Measurements from ENCODE around the gene MANF.
A peak's percentile ranks its signal among the peaks of the same experiment; 100 is the strongest.
"Not testable (repeated sequence)": the region's sequence is repeated elsewhere in the genome, so short reads cannot be mapped to it uniquely, and the experiment has no call there.

MANF gene

DNA sequence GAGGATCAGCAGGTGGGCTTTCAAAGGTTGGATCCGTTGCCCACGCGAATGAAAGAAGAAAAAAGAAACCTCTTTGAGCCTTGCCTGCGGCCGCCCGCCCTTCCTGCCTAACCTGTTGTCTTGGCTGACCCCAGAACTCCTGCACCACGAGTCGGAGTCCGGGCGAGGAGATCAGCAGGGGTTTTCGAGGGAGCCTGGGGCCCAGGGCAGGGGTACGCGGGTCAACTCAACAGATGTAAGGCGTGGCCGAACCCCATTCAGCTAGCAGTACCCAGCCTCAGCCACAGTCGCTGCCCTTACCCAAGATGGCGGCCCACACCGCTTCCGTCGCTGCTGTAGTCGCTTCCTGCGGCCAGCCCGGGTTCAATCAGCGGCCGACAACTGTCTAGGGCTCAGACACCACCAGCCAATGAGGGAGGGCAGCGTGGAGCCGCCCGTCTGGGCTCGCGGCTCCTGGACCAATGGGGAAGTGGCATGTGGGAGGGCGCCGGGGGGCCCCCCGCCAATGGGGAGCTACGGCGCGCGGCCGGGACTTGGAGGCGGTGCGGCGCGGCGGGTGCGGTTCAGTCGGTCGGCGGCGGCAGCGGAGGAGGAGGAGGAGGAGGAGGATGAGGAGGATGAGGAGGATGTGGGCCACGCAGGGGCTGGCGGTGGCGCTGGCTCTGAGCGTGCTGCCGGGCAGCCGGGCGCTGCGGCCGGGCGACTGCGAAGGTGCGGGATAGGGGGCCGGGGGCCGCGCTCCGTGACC lies at the start of gene MANF:
Gene MANF, plus strand, starts transcription at position 566 of the 748 bp plus-strand sequence. Its CDS starts 52 bp downstream, at position 618.
- DNase-seq = peak; percentile 97

DNA sequence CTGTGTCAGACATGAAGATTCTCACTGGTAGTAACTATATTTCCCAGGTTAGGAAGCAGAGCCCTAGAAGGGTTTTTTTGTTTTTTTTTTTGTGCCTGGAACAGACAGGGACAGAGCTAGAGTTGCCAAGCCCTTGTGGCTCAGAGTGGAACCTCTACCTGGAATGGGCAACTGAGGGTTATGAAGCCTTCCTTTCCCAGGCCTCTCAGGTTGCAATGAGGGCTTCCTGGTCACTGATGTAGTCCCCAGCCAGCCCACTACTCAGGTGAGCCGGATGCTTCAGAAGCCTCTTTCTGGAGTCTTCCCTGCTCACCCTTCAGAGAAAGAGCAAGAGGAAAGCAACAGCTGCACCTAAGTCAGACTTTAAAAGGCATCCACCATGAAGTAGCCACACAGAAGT lies 48.8 kb upstream of the MANF start:
- DNase-seq = no peak

DNA sequence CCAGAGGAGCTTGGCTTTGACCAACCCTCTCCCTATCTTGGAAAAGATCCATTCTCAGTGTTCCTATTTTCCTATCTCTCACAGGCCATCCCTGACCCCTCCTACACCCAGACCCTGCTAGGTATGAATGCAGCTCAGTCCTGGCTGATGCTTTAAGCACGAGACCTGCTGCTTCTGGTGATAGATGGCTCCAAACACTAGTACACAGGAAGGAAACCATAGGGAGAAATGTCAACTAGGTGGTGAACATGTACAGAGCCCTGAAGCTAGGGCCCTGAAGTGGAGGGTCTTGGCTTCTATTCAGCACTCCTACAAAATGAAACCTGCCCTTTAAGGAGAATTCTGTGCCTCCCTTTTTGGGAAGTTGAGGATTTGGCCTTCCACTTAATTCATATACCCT lies 47.4 kb upstream of the MANF start:
- DNase-seq = no peak

DNA sequence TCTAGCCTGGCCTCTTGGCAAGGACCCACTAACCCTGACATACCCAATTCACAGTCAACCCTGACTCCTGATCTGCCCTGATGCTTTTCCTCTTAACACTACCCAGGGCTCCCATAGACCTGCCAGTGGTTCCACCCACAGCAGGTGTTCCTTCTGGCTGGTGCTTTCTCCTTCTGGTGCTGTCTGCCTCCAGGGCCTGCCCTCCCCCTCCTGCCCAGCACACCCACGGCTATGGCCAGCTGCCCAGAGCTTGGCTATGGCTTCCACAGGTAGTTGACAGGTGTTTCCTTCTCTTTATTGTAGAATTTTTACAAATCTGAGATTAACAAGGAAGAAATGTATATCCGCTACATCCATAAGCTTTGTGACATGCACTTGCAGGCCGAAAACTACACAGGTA lies 46.5 kb upstream of the MANF start:
- no peak for DNase-seq

DNA sequence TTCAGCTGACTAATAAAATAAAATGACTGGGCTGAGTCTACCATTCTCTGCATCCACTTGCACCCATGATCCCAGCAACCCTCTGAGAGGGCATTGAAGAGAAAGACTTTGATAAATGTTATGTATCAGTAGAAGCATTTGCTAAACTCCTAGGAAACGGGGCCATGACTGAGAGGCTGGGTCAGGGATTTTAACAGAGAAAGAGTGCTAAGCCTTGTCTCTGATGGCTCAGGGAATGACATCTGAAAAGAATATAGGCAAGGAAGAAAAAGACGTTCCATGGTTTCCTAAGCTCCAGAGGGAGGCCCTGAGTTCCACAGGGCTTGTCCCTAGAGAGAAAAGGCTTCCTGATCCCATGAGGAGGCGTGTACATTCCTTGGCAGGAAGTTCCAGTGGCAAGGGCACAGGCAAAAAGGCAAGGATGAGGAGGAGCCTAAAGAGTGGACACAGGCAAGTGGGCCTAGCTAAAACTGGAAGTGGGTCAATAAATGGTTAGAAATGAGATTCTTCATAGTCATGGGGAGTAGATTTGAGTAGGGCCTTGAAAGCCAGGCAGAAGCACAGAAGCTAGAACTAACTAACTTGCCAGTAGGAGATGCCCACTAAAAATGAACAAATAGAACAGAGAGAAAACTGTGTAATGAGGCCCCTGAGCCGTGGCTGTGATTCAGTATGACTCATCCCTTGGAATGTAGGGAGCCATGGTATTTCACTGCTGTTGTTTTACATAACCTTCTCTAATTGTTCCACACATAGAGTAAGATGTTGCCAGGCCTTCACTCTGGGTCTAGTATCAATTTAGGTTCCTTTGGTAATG lies 44.9 kb upstream of the MANF start:
- DNase-seq = peak; percentile 11

DNA sequence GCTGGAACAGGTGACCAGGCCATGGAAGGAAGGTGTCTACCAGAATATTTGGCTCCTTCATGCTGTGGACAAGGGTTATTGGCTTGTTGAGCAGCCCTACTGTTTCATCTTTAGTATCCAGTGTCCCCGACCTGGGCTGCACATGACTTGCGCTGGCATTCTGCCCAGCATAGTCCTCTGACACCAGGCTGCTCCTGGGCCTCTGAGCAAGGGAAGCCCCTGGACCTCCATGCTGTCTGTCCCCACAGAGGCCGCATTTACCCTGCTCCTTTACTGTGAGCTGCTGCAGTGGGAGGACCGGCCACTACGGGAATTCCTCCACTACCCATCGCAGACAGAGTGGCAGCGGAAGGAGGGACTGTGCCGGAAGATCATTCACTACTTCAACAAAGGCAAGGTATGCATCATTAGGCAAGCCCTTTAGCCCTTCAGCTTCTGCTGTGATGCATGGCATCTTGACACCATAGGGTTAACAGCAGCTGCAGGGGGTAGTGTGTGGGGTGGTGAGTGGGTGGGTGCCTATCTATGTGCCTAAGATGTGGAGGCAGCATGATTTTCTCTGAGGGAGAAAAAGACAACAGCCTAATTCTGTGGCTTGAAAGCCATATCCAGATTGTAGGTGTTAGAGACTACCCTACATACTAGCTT lies 44.0 kb upstream of the MANF start:
- DNase-seq = no peak

DNA sequence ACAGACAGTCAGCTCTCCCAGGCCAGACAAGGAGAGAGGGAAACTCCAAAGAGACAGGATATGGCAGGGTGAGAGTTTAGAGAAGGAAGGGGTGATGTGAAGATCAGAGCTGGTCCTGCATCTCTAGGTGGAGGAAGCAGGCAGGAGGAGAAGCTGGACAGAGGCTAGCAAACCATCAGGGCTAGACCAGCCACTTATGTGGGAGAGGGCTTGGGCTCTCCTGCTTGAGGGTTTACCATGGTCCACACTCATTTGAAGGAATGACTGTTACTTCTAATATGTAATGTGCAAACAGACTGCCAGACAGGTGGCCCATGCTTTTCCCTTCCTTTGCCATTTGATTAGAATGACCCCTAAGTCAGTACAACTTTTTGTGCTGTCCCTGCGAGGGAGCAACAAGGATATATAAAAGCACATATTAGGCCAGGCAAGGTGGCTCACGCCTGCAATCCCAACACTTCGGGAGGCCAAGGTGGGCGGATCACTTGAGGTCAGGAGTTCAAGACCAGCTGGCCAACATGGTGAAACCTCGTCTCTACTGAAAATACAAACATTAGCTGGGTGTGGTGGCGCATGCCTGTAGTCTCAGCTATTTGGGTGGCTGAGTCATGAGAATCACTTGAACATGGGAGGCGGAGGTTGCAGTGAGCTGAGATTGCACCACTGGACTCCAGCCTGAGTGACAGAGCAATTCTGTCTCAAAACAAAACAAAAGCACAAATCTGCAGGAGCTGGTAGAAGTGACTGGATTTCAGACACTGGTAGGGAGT lies 41.0 kb upstream of the MANF start:
- no peak for DNase-seq

DNA sequence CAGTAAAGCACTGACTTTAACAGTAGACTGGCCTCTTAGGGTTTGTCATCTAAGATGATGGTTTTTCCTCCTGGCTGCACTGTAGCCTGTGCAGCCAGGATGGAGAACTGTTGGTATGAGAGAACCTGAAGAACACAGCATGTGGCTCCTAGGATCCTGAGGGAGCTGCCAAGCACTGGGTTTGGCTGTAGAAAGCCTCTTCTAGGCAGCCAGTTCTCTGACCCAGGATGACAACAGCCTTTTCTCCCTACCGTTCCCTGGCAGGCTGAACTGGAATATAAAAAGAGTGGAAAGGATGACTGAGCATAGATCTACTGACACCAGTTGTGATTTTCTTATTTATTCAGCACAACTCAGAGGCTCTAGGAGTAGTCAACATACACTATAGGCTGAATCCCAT lies 34.3 kb upstream of the MANF start:
- DNase-seq = no peak

DNA sequence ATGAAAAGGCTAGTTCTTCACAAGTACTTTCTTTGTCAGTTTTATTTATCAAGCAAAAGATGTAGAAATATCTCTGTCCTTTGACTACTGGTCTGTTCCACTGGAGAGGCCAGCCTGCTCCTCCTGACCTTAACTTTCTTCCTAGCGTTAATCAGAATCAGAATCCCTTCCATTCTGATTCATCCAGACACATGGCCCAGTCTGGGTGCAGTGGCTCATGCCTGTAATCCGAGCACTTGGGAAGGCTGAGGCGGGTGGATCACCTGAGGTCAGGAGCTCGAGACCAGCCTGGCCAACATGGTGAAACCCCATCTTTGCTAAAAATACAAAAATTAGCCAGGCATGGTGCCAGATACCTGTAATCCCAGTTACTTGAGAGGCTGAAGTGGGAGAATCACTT lies 32.0 kb upstream of the MANF start:
- no peak for DNase-seq

DNA sequence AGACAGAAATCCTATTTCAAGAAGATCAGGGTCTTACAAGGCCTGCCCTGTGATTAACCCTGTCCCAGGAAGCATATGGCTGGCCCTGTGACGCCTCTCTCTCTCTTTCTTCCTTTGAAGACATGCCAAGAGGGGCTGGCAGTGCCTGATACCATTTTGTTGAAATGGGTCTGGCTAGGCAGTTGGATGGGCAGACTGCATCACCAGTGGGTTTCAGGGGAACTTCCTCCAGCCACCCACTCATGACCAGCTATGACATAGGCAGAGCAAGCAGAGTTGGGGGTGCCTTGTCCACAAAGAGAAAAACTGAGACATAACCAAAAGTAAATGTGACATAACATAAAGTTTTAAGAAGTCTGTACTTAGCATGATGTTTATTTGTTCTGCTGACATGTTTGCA lies 31.4 kb upstream of the MANF start:
- DNase-seq = peak; percentile 81

DNA sequence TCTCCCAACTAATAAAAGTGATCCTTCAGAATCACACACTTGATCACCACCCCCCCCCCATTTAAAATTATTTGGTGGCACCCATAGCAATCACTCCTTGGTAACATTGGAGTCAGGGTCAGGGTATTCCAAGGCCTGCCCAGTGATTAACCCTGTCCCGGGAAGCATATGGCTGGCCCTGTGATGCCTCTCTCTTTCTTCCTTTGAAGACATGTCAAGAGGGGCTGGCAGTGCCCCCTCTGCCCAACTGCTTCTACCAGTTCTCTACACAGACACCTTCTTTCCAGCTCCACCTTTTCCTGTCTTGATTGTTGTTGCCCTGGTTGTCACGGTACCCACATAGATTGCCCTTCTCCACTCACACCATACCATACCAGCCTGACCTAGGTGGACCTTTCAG lies 30.9 kb upstream of the MANF start:
- no peak for DNase-seq

DNA sequence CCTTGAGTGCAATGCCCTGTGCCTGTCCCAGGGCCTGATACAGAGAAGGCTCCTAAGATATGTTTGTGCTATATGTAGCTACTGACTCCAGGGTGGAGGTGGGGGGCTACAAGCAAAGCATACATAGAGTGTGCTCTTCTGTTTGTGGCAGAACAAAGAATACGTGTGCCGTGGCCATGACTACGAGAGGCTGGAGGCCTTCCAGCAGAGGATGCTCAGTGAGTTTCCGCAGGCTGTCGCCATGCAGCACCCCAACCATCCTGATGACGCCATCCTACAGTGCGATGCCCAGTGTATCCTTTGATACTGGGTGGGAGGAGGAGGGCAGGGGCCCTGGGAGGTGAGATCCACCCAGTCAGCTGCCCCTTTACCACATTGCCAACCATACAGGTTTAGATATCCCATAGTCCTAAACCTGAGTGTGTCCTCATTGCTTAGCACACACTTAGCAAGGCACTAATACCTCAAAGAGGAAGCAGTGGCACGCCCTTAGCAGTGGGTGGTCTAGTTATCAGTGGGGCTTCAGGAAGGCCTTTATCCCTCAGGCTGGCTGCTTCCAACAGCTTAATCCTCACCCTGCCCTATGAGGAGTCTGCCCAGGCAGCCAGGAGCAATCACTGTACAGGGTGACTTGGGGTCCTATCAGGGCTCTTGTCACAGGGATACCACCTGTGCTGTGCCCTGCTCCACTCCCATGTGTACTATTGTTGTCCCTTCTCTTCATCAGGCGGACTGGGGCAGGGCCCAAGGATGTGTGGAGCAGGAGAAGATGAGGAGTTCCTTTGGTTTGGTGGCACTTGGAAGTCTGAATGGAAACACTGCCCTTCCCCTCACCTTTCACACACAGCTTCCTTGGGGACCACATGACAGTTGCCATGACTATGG lies 30.1 kb upstream of the MANF start:
- DNase-seq = no peak

DNA sequence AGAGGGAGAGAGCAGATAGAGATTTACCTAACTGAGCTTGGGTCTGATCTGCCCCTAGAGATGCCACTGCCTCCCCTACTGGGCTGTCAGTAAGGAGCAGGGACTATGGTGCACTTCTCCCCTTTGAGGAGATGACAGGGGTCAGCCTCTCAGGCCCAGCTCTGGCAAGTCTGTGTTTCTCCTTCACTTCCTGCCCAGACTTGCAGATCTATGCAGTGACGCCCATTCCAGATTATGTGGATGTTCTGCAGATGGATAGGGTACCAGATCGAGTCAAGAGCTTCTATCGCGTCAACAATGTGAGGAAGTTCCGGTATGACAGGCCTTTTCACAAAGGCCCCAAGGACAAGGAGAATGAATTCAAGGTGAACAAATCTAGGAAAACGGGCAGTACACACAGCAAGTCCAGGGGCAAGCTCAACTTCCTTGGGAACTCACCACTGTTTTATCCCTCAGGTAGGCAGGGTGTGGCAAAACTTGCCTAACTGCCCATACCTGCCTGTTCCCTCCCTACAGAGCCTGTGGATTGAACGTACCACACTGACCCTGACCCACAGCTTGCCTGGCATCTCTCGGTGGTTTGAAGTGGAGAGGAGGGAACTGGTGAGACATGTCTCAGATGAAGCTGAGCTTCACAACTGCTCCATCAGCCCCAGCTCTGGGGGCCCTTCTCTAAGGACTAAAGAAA lies 29.1 kb upstream of the MANF start:
- DNase-seq = no peak

DNA sequence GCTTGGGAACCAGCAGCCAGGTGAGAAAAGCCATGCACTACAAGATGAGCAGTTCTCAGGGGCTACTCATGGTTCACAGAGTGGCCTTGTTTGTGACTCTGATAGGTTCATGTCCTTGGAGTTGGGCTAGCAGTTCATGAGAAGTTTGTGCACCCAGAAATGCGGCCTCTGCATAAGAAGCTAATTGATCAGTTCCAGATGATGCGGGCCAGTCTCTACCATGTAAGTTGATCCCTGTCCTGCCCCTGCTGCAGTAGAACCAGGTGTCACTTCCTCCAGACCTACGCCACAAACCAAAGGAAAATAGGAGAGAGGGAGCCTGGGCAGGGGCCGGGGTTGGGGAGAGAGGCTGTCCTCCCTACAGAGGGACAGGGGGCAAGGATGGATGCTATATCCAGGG lies 27.2 kb upstream of the MANF start:
- no peak for DNase-seq

DNA sequence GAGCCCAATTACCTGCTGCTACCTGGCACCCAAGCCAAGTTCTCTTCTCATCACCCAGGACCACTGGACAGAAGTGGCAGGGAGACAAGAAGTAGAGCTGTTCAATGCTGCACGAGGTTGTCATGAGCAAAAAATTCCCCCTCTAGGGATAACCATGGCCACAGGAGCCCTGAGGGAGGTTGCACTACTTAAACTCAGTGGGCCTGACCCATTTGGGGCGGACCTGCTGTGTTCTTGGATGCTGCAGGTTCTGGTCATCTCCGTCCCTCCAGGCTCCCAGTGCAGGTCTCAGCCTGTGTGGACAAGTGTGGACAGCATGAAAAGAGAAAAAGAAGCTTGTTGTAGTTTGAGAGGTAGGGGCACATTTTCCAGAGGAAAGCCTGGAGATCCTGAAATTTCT lies 26.1 kb upstream of the MANF start:
- DNase-seq = no peak

DNA sequence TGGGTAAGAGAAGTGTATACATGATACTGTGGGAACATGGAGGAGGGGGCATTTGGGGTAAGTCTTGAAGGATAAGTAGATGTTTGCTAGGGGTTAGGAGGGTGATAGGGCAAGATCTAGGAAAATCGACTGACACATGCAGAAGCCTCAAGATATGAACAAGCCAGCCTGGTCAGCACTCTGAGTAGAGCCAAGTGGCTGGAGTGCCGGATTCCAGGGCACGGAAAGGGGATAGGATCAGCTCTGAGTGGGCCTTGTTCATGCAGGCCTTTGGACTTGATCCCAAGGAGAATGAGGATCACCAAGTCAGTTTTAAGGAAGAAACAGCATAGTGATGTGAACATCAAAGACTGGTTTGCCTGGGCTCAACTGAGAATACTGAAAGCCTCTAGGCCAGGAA lies 24.3 kb upstream of the MANF start:
- no peak for DNase-seq

DNA sequence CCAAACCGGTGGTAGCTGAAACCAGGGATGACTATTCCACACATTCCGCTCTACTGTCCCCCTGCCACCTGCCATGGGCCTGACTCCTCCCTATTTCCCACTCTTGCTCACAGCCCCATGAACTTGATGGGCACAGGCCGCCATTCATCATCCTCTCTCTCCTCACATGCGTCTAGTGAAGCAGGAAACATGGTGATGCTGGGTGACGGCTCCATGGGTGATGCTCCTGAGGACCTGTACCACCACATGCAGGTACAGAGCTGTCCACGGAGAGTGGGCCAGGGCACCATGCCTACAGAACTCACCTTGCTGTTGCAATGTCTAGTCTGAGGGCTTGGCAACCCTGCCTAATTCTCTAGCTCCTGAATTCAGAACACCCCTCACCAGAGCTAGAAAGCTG lies 23.3 kb upstream of the MANF start:
- no peak for DNase-seq

DNA sequence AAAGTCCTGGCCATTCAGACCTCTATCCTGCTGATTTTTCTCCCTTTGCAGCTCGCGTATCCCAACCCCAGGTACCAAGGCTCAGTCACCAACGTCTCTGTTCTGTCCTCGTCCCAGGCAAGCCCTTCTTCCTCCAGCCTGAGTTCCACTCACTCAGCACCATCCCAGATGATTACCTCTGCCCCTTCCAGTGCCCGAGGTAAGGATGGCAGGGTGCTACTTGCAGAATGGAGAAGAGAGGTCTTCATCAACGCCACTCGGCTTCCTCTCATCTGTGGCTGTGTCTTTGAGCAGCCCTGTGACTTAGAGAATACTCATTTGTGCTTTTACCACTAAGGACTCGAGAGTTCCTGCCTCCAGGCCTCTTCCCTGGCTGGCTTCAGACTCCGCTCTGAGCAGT lies 22.6 kb upstream of the MANF start:
- DNase-seq = no peak

DNA sequence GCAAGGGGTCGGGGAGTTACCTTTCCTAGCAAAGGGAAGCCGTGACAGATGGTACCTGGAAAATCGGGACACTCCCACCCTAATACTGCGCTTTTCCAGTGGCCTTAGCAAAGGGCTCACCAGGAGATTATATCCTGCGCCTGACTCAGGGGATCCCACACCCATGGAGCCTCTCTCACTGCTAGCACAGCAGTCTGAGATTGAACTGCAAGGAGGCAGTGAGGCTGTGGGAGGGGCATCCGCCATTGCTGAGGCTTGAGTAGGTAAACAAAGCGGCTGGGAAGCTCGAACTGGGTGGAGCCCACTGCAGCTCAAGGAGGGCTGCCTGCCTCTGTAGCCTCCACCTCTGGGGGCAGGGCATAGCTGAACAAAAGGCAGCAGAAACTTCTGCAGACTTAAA lies 16.8 kb upstream of the MANF start:
- not testable (repeated sequence) for DNase-seq

DNA sequence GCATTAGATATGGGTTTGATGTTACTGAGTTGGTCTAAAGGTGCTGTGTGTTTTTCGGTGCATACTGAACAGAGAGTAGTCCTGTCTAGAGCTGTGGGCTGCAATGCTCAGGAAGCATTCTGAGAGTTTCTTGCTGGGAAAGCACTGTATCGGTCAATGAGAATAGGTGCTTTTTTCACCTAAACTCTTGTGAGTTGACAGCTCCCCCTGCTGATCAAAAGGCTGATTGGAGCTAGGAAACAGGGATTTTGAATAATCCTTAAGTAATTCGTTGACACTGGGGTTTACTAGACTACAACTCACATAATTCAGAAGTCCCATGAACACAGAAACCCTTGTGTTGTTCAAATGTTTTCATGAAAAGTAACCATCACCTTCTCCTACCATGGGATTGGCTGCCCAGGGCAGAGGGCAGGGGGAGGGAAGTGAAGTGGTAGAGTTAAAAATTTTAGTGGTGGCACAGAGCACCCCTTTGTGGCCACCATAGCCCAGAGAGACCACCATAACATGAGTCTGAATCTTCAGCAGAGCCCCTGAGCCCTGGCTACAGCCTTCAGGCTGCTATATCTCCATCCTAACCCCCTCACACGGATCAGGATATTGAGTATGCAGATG lies 13.0 kb upstream of the MANF start:
- DNase-seq = peak; percentile 36
